Esophagus squamous epithelium (tissue), 5 donors: Measurements from ENCODE around the gene WSCD2. TPM values are rescaled to one million over a fixed set of nuclear protein-coding genes. Genes with fewer than 3 reads are reported as not detected.

ENCODE experiments used
- DNase-seq: peaks from one replicate; lab custom pipeline; 2025; lab: John Stamatoyannopoulos, UW
- H3K27ac ChIP-seq, 4 donors: fragments of 200-600 bp; sonication (generic); one replicate each; pipeline ENCODE4 v1.5.1; 2016 to 2019; ENCODE audit warnings: mild to moderate bottlenecking in 1 of 4
- H3K27me3 ChIP-seq, 4 donors: fragments of 200-600 bp; sonication (generic); 1 replicate in 3 of 4; 2 replicates in 1 of 4; pipeline versions ENCODE4 v1.5.1 to v1.6.0; 2017 to 2021; ENCODE audit warnings: antibody characterized with exemption in 1 of 4
- H3K36me3 ChIP-seq, 3 donors: fragments of 200-600 bp; sonication (generic); one replicate each; pipeline ENCODE4 v1.5.1; 2016 to 2019
- H3K4me1 ChIP-seq, 3 donors: fragments of 200-600 bp; sonication (generic); one replicate each; pipeline ENCODE4 v1.5.1; 2017 to 2019
- H3K4me3 ChIP-seq, 4 donors: fragments of 200-600 bp; sonication (generic); 1 replicate in 3 of 4; 2 replicates in 1 of 4; pipeline ENCODE4 v1.5.1; 2016 to 2019; ENCODE audit warnings: mild to moderate bottlenecking in 2 of 4, moderate library complexity in 1 of 4
- H3K9me3 ChIP-seq, 3 donors: fragments of 200-600 bp; sonication (generic); one replicate each; pipeline ENCODE4 v1.5.1; 2016 to 2019
- CTCF ChIP-seq, 6 experiments: fragments of 450-650 bp in 4 of 6; fragments of 200-600 bp in 2 of 6; sonication (generic) in 2 of 6; IDR thresholded peaks; one replicate each; pipeline ENCODE4 v1.5.1; 2016 to 2019; ENCODE audit warnings: antibody characterized with exemption in 6 of 6, mild to moderate bottlenecking in 4 of 6, moderate library complexity in 4 of 6
- POLR2A ChIP-seq, 4 donors: fragments of 450-650 bp; IDR thresholded peaks; one replicate each; pipeline ENCODE4 v1.6.1; 2017; ENCODE audit warnings: antibody characterized with exemption in 4 of 4, mild to moderate bottlenecking in 4 of 4, moderate library complexity in 3 of 4
- WGBS, 2 donors: methylation state at CpG; one replicate each; pipeline ENCODE4 v1.1.5; 2018; 5-methylcytosine and 5-hydroxymethylcytosine counted together
- intact Hi-C: fragments of 100-400 bp; cut with DNase I; formaldehyde crosslinking; loops from one replicate; pipeline ENCODE4 v1.15.0; 2022
- total RNA-seq, 4 donors: library from RNA; depleted of rRNA; stranded (reverse); fragments of >200 nt; gene quantifications; one replicate each; pipeline ENCODE4 v1.1.0, GENCODE V29; 2016
- donor health status: DM: yes; HTN: yes; CAD: no.

WSCD2 gene
- total RNA-seq, 4 donors from 2014 or later, result 0.62 to 3.6 (median 3.3) TPM; not detected in 1

- TF ChIP-seq CTCF (IDR thresholded peaks at IDR 0.05), result no peak
- TF ChIP-seq POLR2A (IDR thresholded peaks at IDR 0.05), result no peak
- no peaks in the 10 kb centered on the region for H3K4me1 ChIP-seq
- H3K36me3 ChIP-seq, result no peaks in the 10 kb centered on the region
- no peak overlapping the region for H3K27ac ChIP-seq
- no peaks in the 10 kb centered on the region for H3K9me3 ChIP-seq
- DNase-seq, result no peak
- 44 to 67% methylated on average over 1 of the region's 1 CpG for WGBS, 2 donors
- H3K4me3 ChIP-seq, result no peak overlapping the region
- no peaks in the 10 kb centered on the region for H3K27me3 ChIP-seq
- intact Hi-C loops, result no loop called here
These were observed 24.4 kb upstream of the WSCD2 start for GRCh38 chr12:108104657-108105056.

- DNase-seq, result no peak
- TF ChIP-seq CTCF (IDR thresholded peaks at IDR 0.05), result no peak
- no peak for TF ChIP-seq POLR2A (IDR thresholded peaks at IDR 0.05)
- intact Hi-C loops, result no loop called here
- H3K9me3 ChIP-seq, result no peaks in the 10 kb centered on the region
- no peaks in the 10 kb centered on the region for H3K27me3 ChIP-seq
- no peaks in the 10 kb centered on the region for H3K36me3 ChIP-seq
- H3K4me3 ChIP-seq, result no peak overlapping the region
- H3K4me1 ChIP-seq, result no peaks in the 10 kb centered on the region
- WGBS, 2 donors, result 57 to 83% methylated on average over 1 of the region's 1 CpG
- no peak overlapping the region for H3K27ac ChIP-seq
These were observed 22.5 kb upstream of the WSCD2 start for GRCh38 chr12:108106599-108106998.

- 73 to 79% methylated on average over 4 of the region's 4 CpGs for WGBS, 2 donors
- intact Hi-C loops, result no loop called here
- no peaks in the 10 kb centered on the region for H3K4me1 ChIP-seq
- no peaks in the 10 kb centered on the region for H3K27me3 ChIP-seq
- no peak overlapping the region for H3K4me3 ChIP-seq
- no peak for DNase-seq
- no peaks in the 10 kb centered on the region for H3K36me3 ChIP-seq
- H3K27ac ChIP-seq, result no peak overlapping the region
- no peak for TF ChIP-seq CTCF (IDR thresholded peaks at IDR 0.05)
- no peak for TF ChIP-seq POLR2A (IDR thresholded peaks at IDR 0.05)
- H3K9me3 ChIP-seq, result no peaks in the 10 kb centered on the region
These were observed 21.8 kb upstream of the WSCD2 start for GRCh38 chr12:108107293-108107692.

- Histone ChIP-seq H3K4me3 (no peak overlapping the region), H3K4me1 (peaks cover 7 to 22% (median 14%) of the 10 kb centered on the region in 3 donors), H3K27ac (no peak overlapping the region), H3K27me3 (no peaks in the 10 kb centered on the region), H3K36me3 (no peaks in the 10 kb centered on the region), H3K9me3 (no peaks in the 10 kb centered on the region)
- no peak for DNase-seq
- TF ChIP-seq CTCF (IDR thresholded peaks at IDR 0.05) (no peak), POLR2A (IDR thresholded peaks at IDR 0.05) (no peak)
- intact Hi-C loops, result no loop called here
- 41 to 56% methylated on average over 3 of the region's 3 CpGs for WGBS, 2 donors
These were observed 19.6 kb upstream of the WSCD2 start for GRCh38 chr12:108109504-108109903.

GRCh38 chr12:108109954-108110353, 19.1 kb upstream of the WSCD2 start:
- no peak overlapping the region for H3K4me3 ChIP-seq
- H3K27me3 ChIP-seq, result no peaks in the 10 kb centered on the region
- H3K36me3 ChIP-seq, result no peaks in the 10 kb centered on the region
- 28 to 63% methylated on average over 2 to 3 of the region's 4 CpGs for WGBS, 2 donors
- H3K9me3 ChIP-seq, result no peaks in the 10 kb centered on the region
- no peak overlapping the region for H3K27ac ChIP-seq
- peaks cover 7 to 25% (median 14%) of the 10 kb centered on the region in 3 donors for H3K4me1 ChIP-seq
- no peak for TF ChIP-seq POLR2A (IDR thresholded peaks at IDR 0.05)
- TF ChIP-seq CTCF (IDR thresholded peaks at IDR 0.05), result no peak
- intact Hi-C loops, result no loop called here
- no peak for DNase-seq
